HG03342 (cell line): ENCODE measurements around the gene CFAP45.

Source experiments
- ATAC-seq: cut with Tn5 transposase; IDR thresholded peaks from one replicate; pipeline ENCODE4 v1.9.1; 2021; ENCODE audit warnings: mild to moderate bottlenecking, moderate library complexity; ENCODE audit not compliant: unreplicated experiment

Gene CFAP45

GRCh38 chr1:159883134-159883533 lies 16.8 kb downstream of the CFAP45 start:
- no peak for ATAC-seq

- ATAC-seq: no peak
These were observed 17.5 kb downstream of the CFAP45 start for GRCh38 chr1:159882527-159882862.

- ATAC-seq: no peak
These were observed 18.1 kb downstream of the CFAP45 start for GRCh38 chr1:159881622-159882526.

GRCh38 chr1:159880430-159880829 lies 19.5 kb downstream of the CFAP45 start:
- ATAC-seq: no peak

- ATAC-seq: no peak
These were observed 20.0 kb downstream of the CFAP45 start for GRCh38 chr1:159879977-159880376.

- ATAC-seq: no peak
These were observed 20.8 kb downstream of the CFAP45 start for GRCh38 chr1:159879136-159879535.

- ATAC-seq: no peak
These were observed 22.1 kb downstream of the CFAP45 start for GRCh38 chr1:159877695-159878444.

GRCh38 chr1:159873530-159874143 lies 26.3 kb downstream of the CFAP45 start:
- ATAC-seq: no peak

- no peak for ATAC-seq
These were observed 27.1 kb downstream of the CFAP45 start for GRCh38 chr1:159872891-159873290.

GRCh38 chr1:159870704-159871103 lies 29.3 kb downstream of the CFAP45 start:
- ATAC-seq: no peak

GRCh38 chr1:159869607-159870006 lies 30.4 kb downstream of the CFAP45 start:
- no peak for ATAC-seq

- ATAC-seq: no peak
These were observed 30.8 kb downstream of the CFAP45 start for GRCh38 chr1:159869173-159869572.

- no peak for ATAC-seq
These were observed 31.2 kb downstream of the CFAP45 start for GRCh38 chr1:159868766-159869165.

- no peak for ATAC-seq
These were observed 32.3 kb downstream of the CFAP45 start for GRCh38 chr1:159867664-159868026.

- ATAC-seq: no peak
These were observed 32.9 kb downstream of the CFAP45 start for GRCh38 chr1:159866905-159867663.

- no peak for ATAC-seq
These were observed 33.9 kb downstream of the CFAP45 start for GRCh38 chr1:159866066-159866465.

GRCh38 chr1:159864262-159864661 lies 35.7 kb downstream of the CFAP45 start:
- ATAC-seq: no peak

- ATAC-seq: no peak
These were observed 37.4 kb downstream of the CFAP45 start, which contains the start of gene VSIG8 for GRCh38 chr1:159862557-159862956. TSS of gene VSIG8 (minus strand) at chr1:159862657. CDS start at chr1:159862521, 136 bp downstream.

GRCh38 chr1:159862031-159862430 lies 37.9 kb downstream of the CFAP45 start:
- no peak for ATAC-seq

- ATAC-seq: no peak
These were observed 38.7 kb downstream of the CFAP45 start for GRCh38 chr1:159861218-159861617.

GRCh38 chr1:159860456-159860855 lies 39.5 kb downstream of the CFAP45 start:
- ATAC-seq: no peak
